DMS114 treated with DMSO at 0.1 percent for 48 hours (cell line): Measurements from ENCODE around the gene FANK1.
"Not testable (repeated sequence)": the region's sequence is repeated elsewhere in the genome, so short reads cannot be mapped to it uniquely, and the experiment has no call there.

ENCODE experiments used
- DNase-seq: peaks from one replicate; lab custom pipeline; 2025; ENCODE audit not compliant: unreplicated experiment; lab: John Stamatoyannopoulos, UW

The FANK1 gene

DNA sequence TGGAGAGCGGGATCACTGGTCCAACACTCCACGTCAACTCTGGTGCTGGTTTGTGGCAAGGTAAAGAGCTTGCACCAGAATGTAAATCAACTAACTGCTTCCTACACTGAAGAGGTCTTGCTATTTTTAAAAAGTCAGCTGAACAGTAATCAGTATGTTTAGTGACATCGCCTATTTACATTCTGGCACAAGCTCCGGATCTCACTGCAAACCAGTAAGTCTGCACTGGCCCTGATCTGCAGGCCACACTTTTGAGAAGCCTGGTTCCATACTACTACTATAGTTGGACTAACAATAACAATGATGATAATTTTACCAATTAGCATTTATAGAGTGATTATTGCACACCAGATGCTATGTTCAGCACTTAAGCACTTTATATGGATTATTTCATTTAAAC, 6.9 kb upstream of the FANK1 start:
- not testable (repeated sequence) for DNase-seq

DNA sequence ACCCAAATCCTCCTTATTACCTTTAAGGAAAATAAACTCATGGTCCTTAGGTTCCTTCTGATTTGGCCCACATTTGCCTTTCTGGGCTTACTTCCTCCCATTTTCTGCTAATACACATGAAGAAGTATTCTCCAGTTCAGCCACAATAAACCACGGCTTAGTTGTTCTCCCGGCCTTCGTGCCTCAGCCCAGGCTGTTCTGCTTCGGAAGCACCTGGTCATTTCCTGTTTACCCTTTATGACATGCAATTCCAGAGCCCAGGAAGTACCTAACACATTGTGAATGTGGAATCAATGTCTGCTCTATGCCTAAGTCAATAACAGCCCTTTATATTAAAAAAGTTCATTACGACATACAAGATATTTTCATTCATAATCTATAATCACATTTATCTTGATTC, 4.0 kb upstream of the FANK1 start:
- not testable (repeated sequence) for DNase-seq

DNA sequence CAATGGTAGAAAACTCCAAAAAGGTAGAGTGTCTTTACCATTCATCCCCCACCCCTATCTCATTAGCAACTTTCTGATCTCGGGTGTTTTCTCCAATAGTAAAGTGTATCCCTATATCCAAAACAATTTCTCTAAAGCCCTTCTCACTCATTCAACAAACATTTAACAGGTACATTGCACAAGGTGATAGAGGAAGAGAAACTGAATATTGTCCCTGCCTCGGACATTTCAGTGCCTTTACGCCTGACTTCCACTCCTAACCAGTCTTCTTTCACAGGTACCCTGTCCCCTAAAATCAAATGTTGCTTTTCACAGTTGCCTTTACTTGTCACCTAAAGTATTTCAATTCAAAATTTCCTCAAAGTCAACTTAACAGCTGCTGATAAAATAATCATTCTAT, 2.2 kb upstream of the FANK1 start:
- DNase-seq, result not testable (repeated sequence)

DNA sequence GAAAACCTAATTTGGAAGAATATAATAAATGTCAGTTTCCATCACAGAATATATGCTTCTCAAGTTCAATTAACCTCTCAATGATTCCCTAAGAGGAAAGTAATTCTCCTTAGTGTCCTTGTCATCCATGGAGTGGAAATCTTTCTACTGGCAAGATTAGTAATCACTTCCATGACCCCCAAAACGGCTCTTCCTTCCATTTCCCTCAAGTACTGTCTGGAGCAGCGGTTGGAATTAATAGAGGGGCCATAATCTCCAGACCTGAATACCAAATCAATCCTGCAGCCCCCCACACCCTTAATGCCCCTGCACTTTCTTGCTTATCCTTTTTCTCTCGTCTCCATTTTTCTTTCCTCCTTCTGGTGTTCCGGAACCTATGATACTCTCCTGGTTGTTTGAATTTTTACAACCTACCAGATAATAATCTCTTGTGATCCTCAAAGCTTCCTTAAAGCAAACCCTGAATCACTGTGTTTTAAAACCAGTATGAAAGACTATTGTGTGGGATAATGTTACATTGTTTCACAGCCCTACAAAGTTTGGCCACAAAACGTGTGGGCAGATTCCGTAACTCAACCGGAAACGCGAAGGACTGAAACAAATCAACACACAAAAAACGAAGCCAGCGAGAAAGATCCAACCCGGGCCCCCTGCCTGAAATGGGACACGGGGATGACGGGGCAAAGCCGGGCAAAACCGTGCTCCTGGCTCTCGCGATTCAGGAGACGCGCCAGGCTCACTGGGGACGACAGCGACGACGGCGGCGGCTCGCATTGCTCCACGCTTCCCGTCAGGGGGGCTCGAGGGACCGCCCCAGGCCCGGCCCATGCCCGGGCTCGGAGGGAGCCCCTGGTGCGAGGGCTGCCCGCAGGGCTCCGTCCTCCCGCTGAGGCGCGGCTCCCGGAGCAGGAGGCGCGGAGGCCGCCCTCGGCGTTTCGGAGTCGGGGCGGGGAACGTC, 955 bp upstream of the FANK1 start:
- DNase-seq, result peak; percentile 46

DNA sequence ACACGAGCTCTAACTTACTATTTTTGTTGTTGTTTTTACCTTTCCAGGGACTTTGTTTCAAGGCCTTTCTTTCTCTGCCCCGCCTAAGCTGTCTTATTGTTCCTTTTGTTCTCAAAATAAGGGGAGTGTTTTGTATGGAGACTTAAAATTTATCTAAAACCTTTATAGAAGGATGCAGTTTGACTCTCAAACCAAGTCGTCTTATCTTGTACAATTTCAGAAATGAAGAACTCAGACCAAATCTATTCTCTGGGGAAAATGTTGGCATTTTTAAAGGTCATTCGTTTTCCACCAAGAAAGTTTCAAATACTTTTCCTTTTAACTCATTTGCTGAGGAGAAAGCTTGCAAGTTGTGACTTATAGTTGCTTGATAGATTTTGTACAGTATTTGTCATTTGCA, 953 bp downstream of the FANK1 start:
- DNase-seq, result not testable (repeated sequence)

DNA sequence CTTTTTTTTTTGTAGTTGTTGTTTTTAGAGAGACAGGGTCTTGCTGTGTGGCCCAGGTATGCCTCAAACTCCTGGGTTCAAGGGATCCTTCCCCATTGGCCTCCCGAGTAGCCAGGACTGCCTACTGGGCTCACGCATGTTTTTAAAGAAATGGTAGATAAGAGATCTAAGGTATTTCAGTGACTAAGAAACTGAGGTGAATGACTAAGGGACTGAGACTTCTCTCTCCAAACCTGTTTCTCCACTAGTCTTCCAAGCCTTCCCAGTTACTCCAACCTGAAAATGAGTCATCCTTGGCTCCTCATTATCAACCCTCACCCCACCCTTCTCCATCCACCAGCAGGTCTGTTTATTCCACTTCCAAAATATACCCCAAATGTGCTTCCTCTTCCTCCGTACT, 4.6 kb downstream of the FANK1 start:
- not testable (repeated sequence) for DNase-seq

DNA sequence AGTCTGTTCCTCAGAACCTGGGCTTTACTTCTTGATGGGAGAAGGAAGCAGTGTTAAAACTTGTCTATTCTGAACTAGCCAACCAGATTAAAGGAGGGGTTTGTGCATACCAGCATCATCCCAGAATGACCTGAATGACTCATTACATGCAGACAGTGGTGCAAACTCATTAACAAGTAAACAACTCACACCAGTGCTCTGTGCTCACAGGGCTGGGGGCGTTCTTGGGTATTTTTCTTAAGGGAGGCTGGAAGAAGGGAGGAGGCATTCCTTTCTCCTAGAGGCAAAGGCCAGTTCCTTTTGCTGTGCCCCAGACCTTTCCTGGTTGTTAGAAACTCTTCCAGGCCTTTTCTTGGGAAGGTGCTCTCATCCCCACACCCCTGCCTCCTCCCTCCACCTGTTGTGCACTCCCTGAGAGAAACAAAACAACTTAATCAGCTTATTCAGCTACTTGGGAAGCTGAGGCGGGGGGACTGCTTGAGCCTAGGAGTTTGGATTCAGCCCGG, 6.8 kb downstream of the FANK1 start:
- DNase-seq, result not testable (repeated sequence)

DNA sequence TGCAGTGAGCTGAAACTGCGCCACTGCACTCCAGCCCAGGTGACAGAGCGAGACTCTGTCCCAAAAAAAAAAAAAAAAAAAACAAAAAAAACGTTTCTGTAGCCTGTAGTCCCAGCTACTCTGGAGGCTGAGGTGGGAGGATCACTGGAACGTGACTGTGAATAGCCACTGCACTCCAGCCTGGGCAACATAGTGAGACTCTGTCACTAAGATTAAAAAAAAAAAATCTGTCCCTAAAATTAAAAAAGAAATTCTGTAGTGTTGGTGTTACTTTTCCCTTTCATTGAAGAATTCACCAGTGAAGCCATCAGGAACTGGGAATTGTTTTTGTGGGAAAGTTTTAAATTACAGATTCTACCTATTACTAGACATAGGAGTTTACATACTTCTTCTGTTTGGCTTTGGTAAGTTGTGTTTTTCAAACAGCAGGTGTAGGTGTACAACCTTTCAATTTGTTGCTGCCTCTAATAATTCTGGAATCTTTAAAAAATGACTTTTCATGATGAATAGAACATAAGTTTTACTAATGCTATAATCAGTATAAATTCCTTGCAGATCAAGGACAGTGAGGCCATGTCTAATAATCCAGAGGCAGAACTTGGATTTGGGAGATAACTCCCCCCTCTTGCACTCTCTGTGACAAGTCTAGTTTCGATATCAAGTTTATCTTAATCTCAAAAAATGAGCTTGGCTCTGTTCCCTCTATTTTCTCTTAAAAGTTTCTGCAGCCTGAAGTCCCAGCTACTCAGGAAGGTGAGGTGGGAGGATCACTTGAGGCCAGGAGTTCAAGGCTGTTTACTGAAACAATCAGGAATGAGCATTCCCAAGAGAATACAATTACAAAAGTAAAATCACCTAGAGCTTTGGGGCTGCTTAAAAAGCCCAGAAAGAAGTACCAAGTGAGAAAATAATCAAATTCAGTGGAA, 9.0 kb downstream of the FANK1 start:
- not testable (repeated sequence) for DNase-seq

DNA sequence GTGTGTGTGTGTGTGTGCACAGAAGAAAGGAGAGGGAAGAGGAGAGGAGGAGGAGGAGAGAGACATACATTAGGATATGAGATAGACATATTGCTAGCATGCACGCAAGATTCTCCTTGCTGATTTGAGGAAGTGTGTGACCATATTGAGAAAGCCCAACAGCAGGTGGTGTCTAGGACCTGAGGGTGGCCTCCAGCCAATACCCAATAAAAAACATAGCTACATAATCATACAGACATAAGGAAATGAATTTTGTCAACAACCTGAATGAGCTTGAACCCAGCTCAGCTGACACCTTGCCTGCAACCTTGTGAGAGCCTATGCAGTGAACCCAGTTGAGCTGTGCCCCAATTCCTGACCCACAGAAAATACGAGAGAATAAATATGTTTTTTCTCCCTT, 11.2 kb downstream of the FANK1 start:
- not testable (repeated sequence) for DNase-seq

DNA sequence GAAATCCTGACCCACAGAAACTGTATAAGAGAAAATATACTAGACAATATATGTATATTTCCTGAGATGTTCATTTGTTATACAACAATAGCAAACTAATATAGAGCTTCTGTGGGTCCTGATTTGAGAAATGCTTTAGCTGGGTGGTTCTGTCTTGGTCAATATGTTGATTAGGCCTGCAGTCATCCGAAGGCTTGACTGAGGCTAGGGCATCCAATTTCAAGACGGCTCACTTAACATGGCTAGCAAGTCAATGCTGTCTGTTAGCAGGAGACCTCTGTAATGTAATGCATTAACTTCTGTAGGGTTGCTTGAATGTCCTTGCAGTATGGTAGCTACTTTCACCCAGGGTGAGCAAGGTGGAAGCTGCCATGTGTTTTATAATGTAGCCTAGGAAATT, 12.4 kb downstream of the FANK1 start:
- not testable (repeated sequence) for DNase-seq

DNA sequence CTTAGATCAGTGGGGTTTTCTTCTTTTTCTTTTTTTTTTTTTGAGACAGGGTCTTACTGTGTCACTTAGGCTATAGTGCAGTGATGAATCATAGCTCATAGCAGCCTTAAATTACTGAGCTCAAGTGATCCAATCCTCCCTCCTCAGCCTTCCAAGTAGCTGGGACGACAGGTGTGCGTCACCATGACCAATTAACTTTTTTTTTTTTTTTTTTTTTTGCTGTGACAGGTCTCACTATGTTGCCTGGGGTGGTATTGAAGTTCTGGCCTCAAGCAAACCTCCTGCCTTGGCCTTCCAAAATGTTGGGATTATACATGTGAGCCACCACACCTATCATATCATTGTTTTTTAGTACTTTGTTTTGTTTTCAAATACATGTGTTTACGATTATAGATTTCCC, 13.1 kb downstream of the FANK1 start:
- DNase-seq, result not testable (repeated sequence)

DNA sequence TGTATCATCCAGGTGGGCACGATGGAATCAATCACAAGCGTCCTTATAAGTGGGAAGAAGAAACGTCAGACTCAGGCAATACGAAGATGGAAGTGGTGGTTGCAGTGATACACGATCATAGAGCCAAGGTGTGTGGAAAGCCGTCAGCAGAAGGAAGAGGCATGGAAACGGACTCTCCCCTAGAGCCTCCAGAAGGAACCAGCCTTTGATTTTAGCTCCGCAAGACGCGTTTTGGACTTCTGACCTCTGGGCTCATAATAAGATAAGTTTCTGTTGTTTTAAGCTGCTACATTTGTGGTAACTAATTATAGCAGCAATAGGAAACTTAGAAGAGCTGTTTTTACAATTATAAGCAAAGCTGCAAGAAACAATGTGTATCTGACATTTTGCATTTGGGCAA, 14.8 kb downstream of the FANK1 start:
- no peak for DNase-seq

DNA sequence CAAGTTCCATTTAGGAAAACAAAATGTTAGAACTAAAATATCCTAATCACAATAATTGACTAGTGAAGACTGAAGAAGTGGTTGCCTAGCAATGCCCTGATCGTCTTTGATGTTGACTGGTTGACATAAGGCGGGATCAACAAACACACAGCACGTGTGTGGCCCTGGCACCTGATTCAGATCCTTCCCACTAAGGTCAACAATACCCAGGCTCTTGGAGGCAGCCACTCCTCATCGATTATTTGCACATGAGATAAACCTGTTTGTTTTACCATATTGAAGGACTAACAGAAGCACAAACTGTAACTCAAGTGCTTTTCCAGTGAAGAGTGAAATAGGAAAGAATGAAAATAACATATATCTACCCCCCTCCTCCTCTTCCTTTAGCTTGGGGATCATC, 15.6 kb downstream of the FANK1 start:
- no peak for DNase-seq

DNA sequence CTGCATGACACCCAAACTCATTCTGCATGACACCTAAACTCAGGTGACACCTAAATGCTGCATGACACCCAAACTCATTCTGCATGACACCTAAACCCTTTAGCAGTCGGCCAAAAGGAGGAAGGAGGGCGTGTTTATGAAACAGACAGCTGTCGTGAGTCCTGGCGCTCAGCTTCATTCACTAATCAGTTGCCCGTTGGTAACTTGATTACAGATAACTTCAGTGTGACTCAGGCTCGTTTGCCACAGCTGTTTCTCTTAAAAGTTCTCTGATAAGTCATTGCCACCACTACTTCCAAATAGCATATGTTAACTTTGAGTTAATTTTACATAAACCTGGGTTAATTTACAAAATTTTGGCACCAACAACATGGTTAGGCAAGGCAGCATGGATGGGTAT, 16.9 kb downstream of the FANK1 start:
- not testable (repeated sequence) for DNase-seq

DNA sequence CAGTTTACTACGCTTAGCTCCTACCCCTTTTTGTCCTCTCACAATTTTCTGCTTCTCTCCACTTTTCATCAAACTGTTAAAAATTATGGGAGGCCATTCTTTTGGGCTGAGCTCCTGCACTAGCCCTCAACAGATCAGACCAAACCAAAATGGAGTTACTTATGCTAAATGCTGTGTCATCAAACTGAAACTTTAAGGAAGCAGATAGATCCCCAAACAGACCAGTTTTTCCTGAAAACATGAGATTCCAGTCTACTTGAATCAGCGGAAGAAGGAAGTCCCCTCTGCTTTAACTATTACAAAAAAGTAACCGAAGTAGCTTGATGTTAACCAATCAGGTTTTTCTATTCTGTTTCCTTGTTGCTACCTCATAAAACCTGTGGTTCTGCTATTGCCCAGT, 20.6 kb downstream of the FANK1 start:
- no peak for DNase-seq

DNA sequence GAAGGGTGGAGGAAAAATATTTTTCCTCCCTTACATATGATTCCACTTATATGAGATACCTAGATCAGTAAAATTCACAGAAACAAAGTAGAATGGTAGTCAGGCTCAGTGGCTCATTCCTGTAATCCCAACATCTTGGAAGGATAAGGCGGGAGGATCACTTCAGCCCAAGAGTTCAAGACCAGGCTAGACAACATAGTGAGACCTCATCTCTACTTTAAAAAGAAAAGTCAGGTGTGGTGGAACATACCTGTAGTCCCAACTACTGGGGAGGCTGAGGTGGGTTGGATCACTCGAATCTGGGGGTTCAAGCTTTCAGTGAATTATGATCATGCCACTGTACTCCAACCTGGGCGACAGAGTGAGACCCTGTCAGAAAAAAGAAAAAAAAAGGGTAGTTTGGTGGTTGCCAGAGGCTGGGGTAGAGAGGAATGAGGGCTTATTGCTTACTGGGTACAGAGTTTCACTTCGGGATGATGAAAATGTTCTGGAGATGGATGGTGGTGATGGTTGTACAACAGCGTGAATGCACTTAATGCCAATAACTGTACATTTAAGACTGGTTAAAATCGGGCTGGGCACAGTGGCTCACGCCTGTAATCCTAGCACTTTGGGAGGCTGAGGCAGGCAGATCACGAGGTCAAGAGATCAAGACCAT, 21.5 kb downstream of the FANK1 start:
- DNase-seq, result not testable (repeated sequence)

DNA sequence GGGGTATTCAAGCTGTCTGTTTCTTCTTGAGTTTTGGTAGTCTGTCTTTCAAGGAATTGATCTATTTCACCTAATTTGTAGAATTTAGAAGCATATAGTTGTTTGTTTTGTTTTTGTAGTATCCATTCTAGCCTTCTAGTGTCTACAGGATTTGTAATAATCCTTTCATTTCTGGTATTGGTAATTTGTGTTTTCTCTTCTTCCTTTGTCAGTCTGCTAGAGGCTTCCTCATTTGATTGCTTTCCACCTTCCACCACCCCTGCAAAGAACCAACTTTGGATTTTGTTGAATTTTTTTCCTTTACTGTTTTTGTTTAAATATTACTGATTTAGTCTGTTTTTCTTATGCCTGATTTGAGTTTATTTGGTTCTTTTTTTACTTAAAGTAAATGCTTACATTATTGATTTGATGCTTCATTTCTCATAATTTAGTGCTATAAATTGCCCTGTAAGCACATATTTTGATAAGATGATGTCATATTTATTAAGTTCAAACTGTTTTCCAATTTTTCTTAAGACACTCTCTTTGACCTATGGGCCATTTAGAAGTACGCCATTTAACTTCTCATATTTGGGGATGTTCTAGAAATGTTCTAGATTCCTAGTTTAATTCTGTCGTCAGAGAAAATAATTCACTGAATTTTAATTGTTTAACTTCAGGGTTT, 25.4 kb downstream of the FANK1 start:
- DNase-seq, result not testable (repeated sequence)

DNA sequence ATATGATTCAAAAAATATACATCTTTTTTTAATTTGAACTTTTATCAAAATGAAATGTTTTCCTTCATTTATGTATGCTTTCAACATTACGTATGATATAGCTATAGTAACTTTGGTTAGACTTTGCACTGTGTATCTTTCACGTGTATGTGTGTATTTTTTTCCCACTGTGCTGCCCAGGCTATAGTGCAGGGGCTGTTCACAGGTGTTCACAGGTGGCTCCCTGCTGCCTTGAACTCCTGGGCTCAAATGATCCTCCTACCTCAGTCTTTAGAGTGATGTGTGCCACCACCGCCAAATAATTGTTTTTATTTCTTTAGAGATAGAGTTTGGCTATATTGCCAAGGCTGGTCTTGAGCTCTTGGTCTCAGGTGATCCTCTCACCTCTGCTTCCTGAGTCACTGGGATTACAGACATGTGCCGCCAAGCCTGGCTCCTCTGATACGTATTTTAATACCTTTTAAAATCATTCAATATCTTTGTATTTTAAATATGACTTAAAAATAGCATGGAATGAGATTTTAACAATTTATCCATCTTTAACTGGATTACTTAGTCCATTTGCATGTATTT, 29.0 kb downstream of the FANK1 start:
- no peak for DNase-seq

DNA sequence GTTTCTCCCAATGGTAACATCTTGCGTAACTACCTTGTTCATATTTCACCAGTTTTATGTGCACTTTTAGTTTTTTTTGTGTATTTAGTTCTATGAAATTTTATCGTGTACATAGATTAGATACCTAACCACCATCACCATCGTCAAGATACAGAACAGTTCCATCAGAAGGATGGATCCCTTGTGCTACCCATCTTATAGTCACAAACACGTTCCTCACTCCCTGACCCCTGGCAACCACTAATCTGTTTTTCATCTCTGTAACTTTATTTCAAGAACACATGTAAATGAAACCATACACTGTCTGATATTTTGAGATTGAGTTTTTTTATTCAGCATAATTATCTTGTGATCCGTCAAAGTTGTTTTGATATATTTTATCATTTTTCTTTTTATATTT, 29.9 kb downstream of the FANK1 start:
- no peak for DNase-seq

DNA sequence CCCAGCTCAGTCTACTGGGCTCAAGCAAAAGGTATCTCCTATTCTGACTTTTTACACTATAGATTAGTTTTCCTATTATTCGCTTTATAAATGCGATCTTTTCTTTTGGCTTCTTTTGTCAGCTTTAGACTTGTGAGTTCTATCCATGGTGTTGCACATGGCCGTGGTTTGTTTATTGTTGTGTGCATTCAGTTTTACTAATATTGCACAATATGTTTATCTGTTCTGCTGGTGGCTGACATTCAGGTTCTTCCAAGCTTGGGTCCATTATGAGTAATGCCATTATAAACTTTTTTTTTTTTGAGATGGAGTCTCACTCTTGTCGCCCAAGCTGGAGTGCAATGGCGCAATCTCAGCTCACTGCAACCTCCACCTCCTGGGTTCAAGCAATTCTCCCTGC, 30.9 kb downstream of the FANK1 start:
- not testable (repeated sequence) for DNase-seq
